OCI-LY7 (cell line): ENCODE data around the gene VIT. TPM values are rescaled to one million over a fixed set of nuclear protein-coding genes. Genes with fewer than 3 reads are reported as not detected.

Experiments
- BruUV-seq: library from RNA; stranded (reverse); fragments of 400-500 nt; replicated peaks from 2 replicates; lab custom pipeline; 2021; lab: Mats Ljungman, UMichigan
- CTCF ChIA-PET: fragments of 300-600 bp; sonication (Branson Sonifier 250); formaldehyde crosslinking; loops from one replicate; lab custom pipeline; 2022; ENCODE audit warnings: antibody characterized with exemption; ENCODE audit not compliant: unreplicated experiment; lab: Charles Lee
- POLR2A ChIA-PET: fragments of 300-600 bp; sonication (Branson Sonifier 250); formaldehyde crosslinking; loops from one replicate; lab custom pipeline; 2022; ENCODE audit warnings: antibody characterized with exemption; lab: Charles Lee
- DNase-seq: peaks from one replicate; pipeline ENCODE4 v3.0.0-alpha.2; 2015; ENCODE audit warnings: low spot score
- H2AFZ ChIP-seq: fragments of 200-600 bp; sonication (generic), shearing (Covaris generic); 2 replicates; pipeline ENCODE4 v1.6.1; 2014; ENCODE audit warnings: mild to moderate bottlenecking, antibody characterized with exemption, low read length, moderate library complexity
- H3K27ac ChIP-seq: fragments of 200-600 bp; sonication (generic); 2 replicates; pipeline ENCODE4 v1.5.1; 2014; ENCODE audit warnings: mixed run types, low read depth, mild to moderate bottlenecking, moderate library complexity, low read length, inconsistent platforms; ENCODE audit not compliant: poor library complexity, severe bottlenecking
- H3K36me3 ChIP-seq: fragments of 200-600 bp; sonication (generic); 2 replicates; pipeline ENCODE4 v1.6.1; 2014; ENCODE audit warnings: mild to moderate bottlenecking, antibody characterized with exemption, low read length, moderate library complexity, mixed read lengths; ENCODE audit not compliant: insufficient read depth
- H3K4me1 ChIP-seq: fragments of 200-600 bp; sonication (generic); 2 replicates; pipeline ENCODE4 v1.5.1; 2014; ENCODE audit warnings: mild to moderate bottlenecking, low read length; ENCODE audit not compliant: insufficient read depth, poor library complexity, severe bottlenecking
- H3K4me2 ChIP-seq: fragments of 200-600 bp; sonication (generic); 2 replicates; pipeline ENCODE4 v1.6.1; 2014; ENCODE audit warnings: mild to moderate bottlenecking, low read length
- H3K4me3 ChIP-seq: fragments of 200-600 bp; sonication (generic); 2 replicates; pipeline ENCODE4 v1.5.1; 2014; ENCODE audit warnings: mild to moderate bottlenecking, low read depth, low read length; ENCODE audit not compliant: poor library complexity, severe bottlenecking
- H3K79me2 ChIP-seq: fragments of 200-600 bp; sonication (generic); 2 replicates; pipeline ENCODE4 v1.6.1; 2016; ENCODE audit warnings: low read depth, mild to moderate bottlenecking, low read length, moderate library complexity, mixed read lengths; ENCODE audit not compliant: insufficient read depth
- H3K9me2 ChIP-seq: fragments of 200-600 bp; sonication (generic); 2 replicates; pipeline ENCODE4 v1.6.1; 2016; ENCODE audit warnings: mild to moderate bottlenecking, low read length, mixed read lengths; ENCODE audit not compliant: insufficient read depth
- H3K9me3 ChIP-seq: fragments of 200-600 bp; sonication (generic); 2 replicates; pipeline ENCODE4 v1.6.1; 2014; ENCODE audit warnings: mild to moderate bottlenecking, mixed run types, low read length, mixed read lengths
- H4K20me1 ChIP-seq: fragments of 200-600 bp; sonication (generic); 2 replicates; pipeline ENCODE4 v1.6.1; 2014; ENCODE audit warnings: mild to moderate bottlenecking, antibody characterized with exemption, low read length, moderate library complexity, mixed read lengths; ENCODE audit not compliant: insufficient read depth
- CTCF ChIP-seq: fragments of 200-600 bp; sonication (generic); conservative IDR thresholded peaks from 2 replicates; pipeline ENCODE4 v1.5.1; 2014; ENCODE audit warnings: mild to moderate bottlenecking, antibody characterized with exemption, low read length, moderate library complexity, mixed read lengths
- EZH2phosphoT487 ChIP-seq: fragments of 200-600 bp; sonication (generic); IDR thresholded peaks from 2 replicates; pipeline ENCODE4 v1.6.1; 2018; ENCODE audit warnings: low read depth, borderline replicate concordance, mild to moderate bottlenecking, mixed run types, antibody characterized with exemption, low read length, moderate library complexity, mixed read lengths
- intact Hi-C: fragments of 100-400 bp; cut with micrococcal nuclease; formaldehyde crosslinking; loops from one replicate; pipeline ENCODE4 v1.10.0; 2022; ENCODE audit not compliant: unreplicated experiment
- total RNA-seq, 2 experiments: library from RNA; depleted of rRNA in 1 of 2; stranded (reverse); fragments of >200 nt in 1 of 2; shearing (Covaris generic) in 1 of 2; gene quantifications; 2 replicates each; pipeline ENCODE4 v1.2.3, GENCODE V29; 2014 to 2022

The VIT gene
- total RNA-seq, 2 experiments from 2014 or later = not detected

DNA sequence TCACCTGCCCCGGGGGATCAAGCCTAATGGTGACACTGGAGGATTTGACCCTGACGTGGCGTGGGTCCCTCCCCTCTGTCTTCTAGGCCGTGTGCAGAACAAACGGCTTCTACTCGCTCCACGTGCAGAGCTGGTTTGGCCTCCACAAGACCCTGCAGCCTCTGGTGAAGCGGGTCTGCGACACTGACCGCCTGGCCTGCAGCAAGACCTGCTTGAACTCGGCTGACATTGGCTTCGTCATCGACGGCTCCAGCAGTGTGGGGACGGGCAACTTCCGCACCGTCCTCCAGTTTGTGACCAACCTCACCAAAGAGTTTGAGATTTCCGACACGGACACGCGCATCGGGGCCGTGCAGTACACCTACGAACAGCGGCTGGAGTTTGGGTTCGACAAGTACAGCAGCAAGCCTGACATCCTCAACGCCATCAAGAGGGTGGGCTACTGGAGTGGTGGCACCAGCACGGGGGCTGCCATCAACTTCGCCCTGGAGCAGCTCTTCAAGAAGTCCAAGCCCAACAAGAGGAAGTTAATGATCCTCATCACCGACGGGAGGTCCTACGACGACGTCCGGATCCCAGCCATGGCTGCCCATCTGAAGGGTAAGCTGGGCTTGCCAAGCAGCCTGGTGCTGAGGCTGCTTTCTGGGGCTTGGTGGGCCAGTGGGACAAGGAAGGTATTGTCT lies 112.0 kb downstream of the VIT start:
- no peak overlapping the region for H3K4me3 ChIP-seq
- no peak for DNase-seq
- TF ChIP-seq CTCF = no peak
- TF ChIP-seq EZH2phosphoT487 = no peak
- no peak overlapping the region for H3K27ac ChIP-seq
- no peaks in the 10 kb centered on the region for H3K4me1 ChIP-seq
- POLR2A ChIA-PET = interaction anchor here (1.6 kb wide), 1 partner anchor 13 kb away, joined by 5 read pairs; no protein-coding TSS in a partner anchor
- no peak overlapping the region for H3K4me2 ChIP-seq
- no peaks in the 10 kb centered on the region for H3K9me2 ChIP-seq
- no peak overlapping the region for H2AFZ ChIP-seq
- no peaks in the 10 kb centered on the region for H3K79me2 ChIP-seq
- H4K20me1 ChIP-seq = no peaks in the 10 kb centered on the region
- CTCF ChIA-PET = no interaction called here
- no TSS peak for BruUV-seq
- H3K9me3 ChIP-seq = no peaks in the 10 kb centered on the region
- intact Hi-C loops = no loop called here
- H3K36me3 ChIP-seq = no peaks in the 10 kb centered on the region

DNA sequence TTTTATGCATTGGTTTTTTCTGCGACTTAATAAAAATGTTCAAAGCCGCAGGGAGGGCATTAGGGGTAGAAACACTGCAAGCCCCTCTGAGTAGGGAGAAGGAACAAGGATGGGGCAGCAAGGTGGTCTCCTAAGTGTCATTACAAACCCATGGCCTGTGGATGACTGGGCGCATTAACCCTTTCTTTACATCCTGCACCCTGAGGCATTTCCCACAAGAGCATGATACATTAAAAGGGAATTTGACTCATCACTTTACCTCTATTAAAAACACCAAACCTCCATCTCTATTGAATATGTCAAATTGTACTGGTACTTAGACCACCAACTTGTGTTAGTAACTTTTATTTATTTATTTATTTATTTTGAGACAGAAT lies 112.5 kb downstream of the VIT start:
- H3K36me3 ChIP-seq = no peaks in the 10 kb centered on the region
- CTCF ChIA-PET = no interaction called here
- no peak overlapping the region for H3K4me2 ChIP-seq
- H3K79me2 ChIP-seq = no peaks in the 10 kb centered on the region
- no peaks in the 10 kb centered on the region for H3K9me3 ChIP-seq
- H3K27ac ChIP-seq = no peak overlapping the region
- H3K4me3 ChIP-seq = no peak overlapping the region
- intact Hi-C loops = no loop called here
- no peaks in the 10 kb centered on the region for H4K20me1 ChIP-seq
- H2AFZ ChIP-seq = no peak overlapping the region
- no peaks in the 10 kb centered on the region for H3K4me1 ChIP-seq
- BruUV-seq = no TSS peak
- TF ChIP-seq CTCF = no peak
- TF ChIP-seq EZH2phosphoT487 = no peak
- POLR2A ChIA-PET = interaction anchor here (0.7 kb wide), 1 partner anchor 671 kb away, joined by 3 read pairs; no protein-coding TSS in a partner anchor
- no peak for DNase-seq
- no peaks in the 10 kb centered on the region for H3K9me2 ChIP-seq

- TF ChIP-seq CTCF = no peak
- BruUV-seq = no TSS peak
- ChIA-PET POLR2A (no interaction called here), CTCF (no interaction called here)
- no peak overlapping the region for H3K4me3 ChIP-seq
- no peaks in the 10 kb centered on the region for H3K4me1 ChIP-seq
- no peak overlapping the region for H2AFZ ChIP-seq
- DNase-seq = no peak
- no peak overlapping the region for H3K4me2 ChIP-seq
- no peaks in the 10 kb centered on the region for H4K20me1 ChIP-seq
- H3K79me2 ChIP-seq = no peaks in the 10 kb centered on the region
- intact Hi-C loops = no loop called here
- no peaks in the 10 kb centered on the region for H3K36me3 ChIP-seq
- H3K9me3 ChIP-seq = no peaks in the 10 kb centered on the region
- H3K27ac ChIP-seq = no peak overlapping the region
- H3K9me2 ChIP-seq = no peaks in the 10 kb centered on the region
These were observed 114.6 kb downstream of the VIT start for GRCh38 chr2:36811071-36811470.
